HG03280 (cell line): ENCODE measurements around the gene FCN1.

ENCODE experiments used
- ATAC-seq: cut with Tn5 transposase; IDR thresholded peaks from one replicate; pipeline ENCODE4 v1.9.1; 2021; ENCODE audit warnings: mild to moderate bottlenecking, moderate library complexity; ENCODE audit not compliant: unreplicated experiment

The FCN1 gene

DNA sequence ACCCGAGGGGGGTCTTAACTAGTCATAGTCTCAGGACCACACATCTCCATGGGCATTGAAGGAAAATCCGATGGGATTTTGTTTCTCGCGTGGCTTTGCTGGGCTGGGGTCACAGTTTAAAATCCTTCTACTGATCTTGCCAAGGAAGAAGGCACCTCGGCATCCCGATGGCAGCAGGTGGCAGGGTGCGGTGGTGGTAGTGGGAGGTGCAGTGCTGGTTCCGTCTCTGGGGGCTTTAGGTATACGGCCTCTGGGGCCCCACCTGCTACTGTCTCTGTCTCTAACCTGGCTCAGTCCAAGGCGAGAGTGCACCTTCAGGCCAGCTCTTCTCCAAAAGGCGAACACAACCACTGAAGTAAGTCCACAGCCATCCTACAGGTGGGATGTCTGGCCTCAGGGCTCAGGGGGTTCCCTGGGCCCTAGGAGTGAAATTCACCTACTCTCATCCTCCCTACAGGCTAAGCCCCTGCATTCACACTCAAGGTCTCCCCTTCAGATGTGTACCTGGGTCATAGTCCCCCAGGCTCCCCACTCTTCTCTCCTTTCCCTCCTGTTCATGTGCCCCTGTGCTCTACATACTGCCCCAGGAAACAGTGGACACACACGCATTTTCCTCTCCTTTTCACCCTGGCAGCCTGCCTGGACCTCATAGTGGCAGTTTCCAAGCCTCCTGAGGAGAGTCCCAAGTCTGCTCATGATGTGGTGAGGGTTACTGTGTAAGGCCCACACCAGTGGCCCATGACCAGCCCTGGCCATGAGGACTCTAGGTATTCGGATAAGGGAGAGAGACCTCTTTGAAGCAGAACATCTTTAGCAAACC is 37.8 kb downstream of the FCN1 start:
- no peak for ATAC-seq

DNA sequence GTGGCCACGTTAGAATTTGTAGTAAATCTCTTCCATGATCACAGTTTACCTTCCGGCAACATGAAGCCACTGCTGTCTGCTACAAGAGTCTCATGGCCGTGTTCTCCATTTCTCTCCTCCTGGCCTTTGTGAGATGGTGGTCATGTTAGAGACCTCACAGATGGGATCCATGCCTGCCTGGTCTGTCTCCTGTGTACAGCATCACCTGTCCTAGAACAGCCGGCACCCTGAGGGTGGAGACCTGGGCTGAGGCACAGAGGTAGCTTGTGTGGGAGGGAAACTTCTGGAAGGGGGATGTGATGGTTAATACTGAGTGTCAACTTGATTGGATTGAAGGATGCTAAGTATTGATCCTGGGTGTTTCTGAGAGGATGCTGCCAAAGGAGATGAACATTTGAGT is 40.2 kb downstream of the FCN1 start:
- no peak for ATAC-seq

DNA sequence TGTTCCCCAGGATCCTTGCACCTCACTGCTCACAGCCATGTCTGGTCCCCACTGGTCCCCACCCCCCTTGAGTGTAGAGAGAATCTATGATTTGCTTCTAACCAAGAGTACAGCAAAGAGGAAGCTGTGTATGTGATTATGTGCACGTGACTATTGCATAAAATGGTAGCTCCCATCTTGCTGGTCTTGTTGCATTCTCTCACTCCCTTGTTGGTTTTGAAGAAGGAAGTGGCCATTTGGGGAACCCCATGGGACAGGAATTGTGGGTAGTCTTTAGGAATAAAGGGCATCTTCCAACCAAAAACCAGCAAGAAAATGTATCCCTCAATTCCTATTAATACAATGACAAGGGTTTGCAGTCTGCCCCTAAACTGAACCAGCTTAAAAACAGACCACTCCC is 42.3 kb downstream of the FCN1 start:
- no peak for ATAC-seq

DNA sequence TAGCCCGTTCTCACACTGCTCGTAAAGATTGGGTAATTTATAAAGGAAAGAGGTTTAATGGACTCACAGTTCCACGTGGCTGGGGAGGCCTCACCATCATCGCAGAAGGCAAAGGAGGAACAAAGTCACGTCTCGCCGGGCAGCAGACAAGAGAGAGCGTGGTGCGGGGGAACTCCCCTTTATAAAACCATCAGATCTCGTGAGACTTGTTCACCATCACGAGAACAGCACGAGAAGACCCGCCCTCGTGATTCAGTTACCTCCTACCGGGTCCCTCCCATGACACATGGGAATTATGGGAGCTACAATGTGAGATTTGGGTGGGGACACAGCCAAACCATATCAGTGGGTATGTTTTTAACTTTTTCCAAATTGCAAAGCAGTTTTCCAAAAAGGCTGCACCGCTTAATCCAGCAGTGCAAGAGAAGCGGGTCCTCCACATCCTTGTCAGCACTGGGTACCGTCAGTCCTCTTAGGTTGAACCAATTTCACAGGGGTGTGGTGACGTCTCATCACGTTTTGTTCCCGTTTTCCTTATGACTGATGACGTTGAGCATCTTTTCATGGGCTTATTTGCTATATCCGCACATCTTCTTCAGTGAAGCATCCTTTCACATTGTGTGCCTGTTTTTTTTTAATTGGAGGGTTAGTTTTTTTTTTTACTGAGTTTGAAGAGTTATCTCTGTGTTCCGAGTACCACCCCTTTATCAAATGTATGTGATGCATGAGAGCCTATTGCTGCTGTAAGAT is 45.1 kb downstream of the FCN1 start:
- no peak for ATAC-seq

DNA sequence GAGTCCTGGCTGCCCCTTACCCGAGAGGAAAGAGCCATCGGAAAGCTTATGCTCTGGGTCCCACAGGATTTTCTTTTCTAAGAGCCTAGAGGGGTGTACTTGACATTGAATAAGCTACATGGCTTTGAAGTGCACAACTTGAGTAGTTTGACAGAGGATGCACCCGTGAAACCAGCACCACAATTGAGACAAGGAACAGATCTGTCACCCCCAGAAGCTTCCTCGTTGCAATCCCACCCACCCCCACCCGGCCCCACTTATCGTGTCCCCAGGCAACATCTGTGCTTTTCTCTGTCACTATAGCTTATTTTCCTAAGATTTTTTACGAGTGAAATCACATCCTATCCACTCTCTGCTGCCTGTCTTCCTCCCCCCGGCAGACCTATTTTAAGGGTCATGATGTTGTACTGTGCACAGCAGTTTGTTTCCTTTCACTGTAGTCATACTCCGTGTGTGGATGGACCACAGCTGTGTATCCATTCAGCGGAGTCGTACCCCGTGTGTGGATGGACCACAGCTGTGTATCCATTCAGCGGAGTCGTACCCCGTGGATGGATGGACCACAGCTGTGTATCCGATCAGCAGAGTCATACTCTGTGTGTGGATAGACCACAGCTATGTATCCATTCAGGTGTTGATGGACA is 45.9 kb downstream of the FCN1 start:
- ATAC-seq, result no peak

DNA sequence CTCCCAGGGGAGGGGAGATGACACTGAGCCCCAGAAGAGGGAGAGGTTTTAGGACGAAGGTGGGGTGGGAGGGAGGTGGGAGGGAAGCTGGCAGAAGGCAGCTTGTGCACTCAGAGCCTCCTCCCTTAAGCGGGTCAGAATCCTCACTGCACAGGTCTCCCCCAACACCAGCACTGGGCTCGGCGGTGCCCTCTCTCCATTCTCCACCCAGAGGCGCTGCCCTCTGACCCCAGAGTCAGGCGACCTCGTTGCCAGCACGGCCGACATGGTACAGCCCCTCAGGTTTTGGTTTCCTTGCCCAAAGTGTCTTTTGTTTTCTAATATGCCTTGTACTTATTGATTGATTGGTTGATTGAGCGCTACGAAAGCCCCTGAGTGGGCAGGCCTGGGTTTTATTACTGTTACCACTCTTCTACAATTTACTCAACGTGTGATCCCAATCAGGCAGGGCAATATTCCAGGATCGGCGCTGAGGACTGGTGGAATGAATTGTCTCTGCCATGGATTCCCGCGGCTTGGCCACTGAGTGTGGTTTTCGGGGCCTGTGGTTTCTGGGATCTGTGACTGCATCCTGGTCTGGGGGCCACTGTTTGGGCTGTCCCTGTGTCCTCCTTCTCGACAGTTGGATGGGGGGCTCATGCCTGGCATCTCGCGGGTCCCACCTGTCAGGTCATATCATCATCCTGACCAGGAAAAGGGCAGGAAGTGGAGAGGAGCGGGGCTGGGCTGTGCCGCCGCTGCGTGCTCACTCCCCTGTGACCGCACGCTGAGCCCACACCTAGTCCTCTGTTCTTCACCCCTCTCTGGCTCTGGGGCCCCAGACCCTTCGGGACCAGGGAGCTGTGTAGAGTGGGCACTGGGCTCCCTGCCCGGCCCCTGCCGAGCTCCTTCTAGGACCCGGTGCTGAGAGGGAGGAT is 46.7 kb downstream of the FCN1 start:
- no peak for ATAC-seq

DNA sequence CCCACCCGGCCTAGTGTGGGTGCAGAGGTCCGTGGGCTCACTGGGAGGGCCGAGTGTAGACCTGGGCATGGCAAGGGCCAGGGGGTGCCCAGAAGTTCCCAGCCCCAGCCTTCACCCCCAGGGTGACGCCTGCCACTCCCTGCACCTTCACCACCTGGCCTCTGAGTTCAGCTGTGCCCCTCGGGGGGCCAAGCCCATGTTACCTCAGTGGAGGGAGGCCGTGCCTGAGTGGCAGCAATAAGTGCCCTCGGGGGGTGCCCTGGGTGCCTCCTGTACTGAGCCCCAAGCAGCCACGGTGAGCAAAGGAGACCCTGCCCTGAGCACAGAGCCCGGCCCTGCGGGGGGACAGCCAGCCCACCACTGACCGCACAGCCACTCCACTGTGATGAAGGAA is 47.4 kb downstream of the FCN1 start:
- ATAC-seq, result no peak

DNA sequence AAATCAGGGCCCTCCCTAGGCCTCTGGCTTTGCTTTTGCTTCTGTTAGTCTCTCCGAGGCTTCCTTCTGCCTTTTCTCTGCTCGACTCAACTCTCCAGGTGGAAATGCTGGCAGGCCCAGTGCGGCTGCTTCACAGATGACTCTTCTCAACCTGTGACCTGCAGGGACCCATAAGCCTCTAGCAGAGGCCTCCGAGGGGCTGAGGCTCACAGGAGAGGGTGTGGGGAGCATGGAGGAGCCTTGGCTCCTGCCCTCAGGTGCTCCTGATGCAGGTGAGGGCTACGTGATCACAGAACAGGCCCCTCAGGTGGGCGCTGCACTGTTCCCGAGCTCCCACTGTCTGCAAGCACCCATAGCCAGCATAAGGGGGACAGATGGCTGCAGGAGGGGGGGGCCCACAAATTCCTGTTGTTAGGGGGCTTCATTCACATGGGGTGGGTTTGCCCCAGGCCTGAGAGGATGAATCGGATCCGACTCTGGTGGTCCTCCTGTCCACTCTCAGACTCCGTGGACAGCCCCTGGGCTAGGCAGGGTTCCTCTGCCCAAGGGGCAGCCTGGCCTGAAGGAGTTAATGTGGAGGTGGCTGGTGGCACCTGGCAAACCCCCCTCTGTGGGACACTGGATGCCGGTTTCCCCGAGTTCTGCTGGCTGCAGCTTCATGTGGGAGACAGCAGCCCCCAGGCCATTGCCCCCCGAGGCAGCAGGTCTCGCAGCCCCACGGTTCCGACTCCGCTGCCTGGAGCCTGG is 48.0 kb downstream of the FCN1 start:
- no peak for ATAC-seq

DNA sequence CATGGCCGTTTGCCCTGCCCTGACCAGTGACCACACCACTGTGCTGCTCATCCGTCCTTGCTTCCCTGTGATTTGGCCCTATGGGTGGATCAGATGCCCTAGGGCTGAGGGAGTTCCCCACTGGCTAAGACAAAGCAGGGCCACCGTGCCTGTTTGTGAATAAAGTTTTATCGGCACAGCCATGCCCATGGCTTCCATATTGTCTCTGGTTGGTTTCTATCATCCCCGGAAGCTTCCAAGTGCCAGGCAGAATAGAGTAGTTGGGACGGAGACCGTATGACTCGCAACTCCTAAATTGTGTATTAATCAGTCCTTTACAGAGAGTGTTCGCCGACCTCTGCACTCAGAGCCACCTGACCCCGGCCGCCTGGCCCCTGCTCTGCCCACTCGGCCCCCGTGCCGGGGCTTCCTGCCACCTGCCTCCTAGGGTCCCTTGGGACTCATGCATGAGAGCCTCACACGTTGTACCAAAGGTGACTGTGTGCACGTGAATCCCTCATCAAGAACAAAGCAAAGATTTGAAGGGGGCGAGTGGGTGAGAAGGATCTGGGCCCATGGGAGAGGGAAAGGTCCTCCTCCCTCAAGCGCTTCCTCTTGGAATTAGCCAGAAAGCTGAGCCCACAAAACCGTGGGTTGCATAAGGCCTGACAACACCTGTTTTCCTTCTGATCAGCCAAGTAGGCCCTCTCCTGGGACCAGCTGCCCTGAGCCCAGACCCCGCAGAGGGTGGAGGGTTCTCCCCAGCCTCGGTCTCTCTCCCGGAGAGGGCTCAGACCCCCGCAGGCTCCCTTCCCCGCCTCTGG is 48.8 kb downstream of the FCN1 start:
- ATAC-seq, result no peak

DNA sequence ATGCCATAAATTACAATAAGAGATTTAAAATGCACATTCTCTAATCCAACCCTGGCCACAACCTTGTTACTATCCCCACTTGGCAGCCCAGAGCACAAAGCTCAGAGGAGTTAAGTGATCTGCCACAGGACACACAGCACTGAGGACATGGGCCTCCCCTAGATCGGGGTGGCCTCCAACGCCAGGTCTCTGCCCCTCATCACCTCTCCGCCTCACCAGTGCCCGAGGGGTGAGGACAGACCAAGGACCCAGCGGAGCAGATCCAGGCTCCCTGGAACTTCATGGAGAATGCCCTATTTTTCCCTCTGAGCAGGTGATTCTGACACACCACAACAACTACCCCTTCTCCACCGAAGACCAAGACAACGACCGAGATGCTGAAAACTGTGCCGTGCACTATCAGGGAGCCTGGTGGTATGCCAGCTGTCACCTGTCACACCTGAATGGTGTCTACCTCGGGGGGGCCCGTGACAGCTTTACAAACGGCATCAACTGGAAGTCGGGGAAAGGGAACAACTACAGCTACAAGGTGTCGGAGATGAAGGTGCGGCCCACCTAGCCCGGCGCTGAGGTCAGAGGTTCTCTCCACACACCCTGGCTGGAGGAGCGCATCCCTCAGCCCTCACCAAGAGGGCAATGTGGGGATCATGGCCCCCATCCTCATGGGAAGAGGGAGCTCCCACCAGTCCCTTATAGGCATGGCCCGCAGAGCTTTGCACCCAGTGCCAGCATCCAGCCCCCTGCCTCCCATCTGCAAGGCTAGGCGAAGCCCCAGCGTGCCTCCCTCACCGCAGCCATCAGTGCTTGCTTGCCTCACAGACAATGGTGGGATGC is 49.6 kb downstream of the FCN1 start:
- no peak for ATAC-seq

DNA sequence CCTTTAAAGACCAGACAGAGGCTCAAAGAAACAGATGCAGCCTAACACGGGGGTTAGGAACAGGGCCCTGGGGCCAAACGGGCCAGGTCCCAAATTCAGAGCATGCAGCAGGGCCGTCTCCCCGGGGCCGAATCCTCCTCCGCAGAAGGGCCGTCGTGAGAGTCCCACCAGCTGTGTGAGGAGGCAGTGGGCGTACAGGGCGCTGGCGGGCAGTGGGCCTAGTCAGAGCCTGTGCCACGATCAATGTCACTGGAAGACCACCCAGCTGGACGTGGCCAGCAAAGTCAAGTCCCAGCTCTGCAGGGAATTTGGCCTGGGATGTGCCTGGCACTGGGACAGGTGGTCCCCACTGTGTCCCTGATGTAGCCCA is 52.9 kb downstream of the FCN1 start:
- ATAC-seq, result no peak

DNA sequence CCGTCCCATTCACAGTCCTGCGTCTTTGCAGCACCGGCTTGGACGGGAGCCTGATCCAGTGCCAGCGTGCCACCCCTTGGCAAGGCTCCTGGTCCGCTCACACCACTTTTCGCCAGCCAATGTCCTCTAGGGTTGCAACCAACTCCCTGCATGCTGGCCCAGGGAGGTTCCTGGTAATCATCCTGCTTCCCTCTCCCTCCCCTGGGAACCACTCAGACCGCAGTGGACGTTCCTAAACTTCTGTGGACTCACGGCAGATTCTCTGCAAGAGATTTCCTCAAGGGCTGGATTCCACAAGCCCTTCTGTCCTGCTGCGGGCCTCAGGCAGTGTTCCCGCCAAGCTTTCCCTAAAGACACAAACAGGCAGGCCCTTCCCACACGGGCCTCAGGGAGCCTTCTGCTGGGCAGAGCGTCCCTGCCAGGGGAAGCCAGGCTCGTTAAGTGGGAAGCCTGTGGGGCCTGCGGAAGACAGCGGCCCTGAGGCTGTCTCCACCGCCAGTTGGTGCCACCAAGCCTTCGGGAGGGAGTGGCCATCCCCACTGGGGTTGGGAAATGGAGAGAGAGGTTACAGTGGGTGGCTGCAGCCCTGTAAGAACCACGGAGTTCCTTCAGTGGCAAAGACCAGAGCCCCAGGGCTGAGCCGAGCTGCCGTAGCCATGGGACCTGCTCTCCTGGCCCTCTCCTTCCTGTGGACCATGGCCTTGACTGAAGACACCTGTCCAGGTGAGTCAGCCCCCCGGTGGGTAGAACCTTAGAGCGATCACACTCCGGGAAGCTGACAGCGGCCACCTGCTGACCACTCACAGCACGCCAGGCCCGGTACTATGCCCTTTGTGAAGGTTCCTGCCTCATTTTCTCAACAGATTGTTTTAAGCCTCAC is 53.5 kb downstream of the FCN1 start:
- ATAC-seq, result no peak

DNA sequence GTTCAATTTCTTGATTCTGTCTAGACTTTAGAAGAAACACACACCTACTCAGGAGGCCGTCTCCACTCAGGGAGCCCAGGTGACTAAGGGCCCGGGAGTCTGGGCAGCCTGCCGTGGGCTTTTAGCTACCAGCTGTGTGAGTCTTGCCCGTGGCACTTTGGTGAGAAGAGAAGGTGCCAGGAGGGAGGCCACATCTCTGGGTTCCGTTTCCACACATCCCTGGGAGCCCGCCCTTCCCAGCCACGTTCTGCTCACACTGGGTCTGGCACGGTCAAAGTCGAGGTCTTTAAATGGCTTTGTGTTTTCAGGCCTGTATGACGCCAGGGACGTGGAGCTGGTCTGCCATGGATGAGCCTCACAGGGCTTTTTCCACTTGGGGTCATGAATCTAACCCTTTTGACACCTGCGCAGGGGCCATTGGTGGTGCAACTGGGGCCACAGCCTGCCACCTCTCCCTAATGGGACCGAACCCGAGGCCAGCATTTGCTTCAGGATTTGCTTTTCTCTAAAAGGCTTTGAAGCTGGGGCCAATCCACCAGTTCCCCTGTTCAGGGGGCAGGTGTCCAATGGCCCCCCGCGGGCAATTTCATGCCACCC is 54.3 kb downstream of the FCN1 start:
- ATAC-seq, result no peak

DNA sequence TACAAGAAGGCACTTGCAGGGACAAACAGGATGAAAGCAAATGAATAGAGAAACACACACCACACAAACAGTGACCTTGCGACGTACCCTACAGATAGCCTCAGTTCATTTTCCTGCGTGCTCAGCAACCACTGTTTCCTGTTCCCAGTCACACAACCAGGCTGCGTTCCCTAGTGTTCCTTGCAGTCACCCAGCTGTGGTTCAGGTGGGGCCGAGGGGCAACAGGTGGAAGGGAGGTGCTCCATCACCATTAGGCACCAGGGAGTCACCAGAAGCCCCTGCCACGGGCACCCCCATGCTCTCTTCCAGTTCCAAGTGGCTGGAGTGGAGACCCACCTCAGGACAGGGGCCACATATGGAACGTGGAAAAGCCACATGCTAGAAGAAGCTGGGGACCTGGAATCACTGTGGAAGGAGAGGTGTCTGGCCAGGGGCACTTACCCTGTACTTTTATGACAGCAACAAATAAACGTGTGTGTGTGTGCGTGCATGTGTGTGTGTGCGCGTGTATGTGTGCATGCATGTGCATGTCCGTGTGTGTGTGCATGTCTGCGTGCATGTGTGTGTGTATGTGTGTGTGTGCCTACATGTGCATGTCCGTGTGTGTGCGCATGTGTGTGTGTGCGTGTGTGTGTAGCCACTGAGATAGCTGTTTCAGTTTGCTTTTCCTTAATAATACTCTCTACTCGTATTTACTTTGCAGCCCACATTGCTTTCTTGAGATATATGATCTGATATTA is 55.9 kb downstream of the FCN1 start:
- ATAC-seq, result no peak

DNA sequence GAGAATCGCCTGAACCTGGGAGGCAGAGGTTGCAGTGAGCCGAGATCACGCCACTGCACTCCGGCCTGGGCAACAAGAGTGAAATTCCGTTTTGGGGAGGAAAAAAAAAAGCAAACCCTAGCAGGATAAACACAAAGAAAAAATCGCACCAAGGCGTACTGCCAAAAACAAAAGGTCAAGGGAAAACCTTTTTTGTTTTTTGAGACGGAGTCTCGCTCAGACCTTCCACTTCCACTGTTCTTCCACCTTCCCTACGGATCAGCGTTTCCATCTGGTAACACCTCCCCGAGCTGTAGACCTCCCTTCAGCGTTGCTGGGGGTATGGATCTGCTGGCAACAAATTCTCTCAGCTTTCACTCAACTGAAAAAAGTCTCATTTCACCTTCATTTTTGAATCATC is 57.2 kb downstream of the FCN1 start:
- no peak for ATAC-seq

DNA sequence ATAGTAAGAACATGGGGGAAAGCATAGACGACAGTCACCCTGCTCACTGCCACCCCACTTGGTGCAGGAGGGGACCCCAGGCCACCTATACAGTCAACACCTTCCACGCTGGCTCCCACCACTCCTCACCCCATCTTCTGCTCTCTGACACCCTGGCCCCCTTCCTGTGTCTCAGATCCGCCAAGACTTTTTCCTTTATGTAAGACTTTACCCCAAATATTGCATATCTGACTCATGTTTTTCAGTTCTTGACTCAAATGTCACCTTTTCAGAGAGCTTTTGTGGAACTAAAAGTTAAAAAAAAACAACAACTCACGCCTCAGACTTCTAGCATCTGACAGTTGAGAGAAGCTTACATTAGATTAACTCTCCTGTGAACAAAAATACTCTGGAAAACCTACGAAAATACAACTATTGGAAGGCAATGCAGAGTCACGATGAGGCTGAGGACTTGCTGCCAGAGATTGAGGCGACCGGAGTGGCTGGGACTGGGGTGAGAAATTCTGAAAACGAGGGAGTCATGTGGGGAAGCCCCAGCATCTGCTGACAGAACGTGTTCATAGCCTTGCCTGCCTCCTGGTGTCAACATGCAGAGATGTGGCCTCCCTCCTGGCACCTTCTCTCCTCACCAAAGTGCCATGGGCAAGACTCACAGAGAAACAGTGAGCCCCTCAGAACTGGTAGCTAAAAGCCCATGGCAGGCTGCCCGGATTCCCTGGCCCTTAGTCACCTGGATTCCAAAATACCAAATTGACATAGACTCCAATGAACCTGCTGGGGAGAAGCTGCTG is 59.5 kb downstream of the FCN1 start:
- peak; percentile 72 for ATAC-seq
